ENCODE measurements around the gene CCDC127.

CCDC127 gene

GRCh38 chr5:189486-189885 is 28.5 kb downstream of the CCDC127 start:
- no peak for DNase-seq

GRCh38 chr5:188488-189481 is 29.2 kb downstream of the CCDC127 start:
- DNase-seq, result peak; percentile 84

GRCh38 chr5:187617-188451 is 30.1 kb downstream of the CCDC127 start:
- DNase-seq, result no peak

DNA sequence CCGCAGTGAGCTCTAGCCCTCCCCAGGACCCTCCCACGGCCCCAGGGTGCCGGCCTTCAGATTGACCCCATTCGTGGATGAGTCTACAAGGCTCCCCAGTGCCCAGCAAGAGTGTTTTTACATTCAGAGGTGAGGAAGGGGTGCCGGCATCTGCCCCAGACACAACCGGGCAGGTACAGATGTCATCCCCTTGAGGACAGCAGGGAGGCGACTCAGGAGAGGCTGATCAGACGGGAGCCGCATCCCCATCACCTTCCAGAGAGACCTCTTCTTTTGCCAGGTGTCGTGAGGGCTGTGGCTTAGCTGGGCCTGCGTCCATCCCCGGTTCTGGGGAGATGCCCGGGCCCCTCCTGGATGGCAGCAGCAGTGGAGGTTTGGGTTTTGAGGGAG is 30.9 kb downstream of the CCDC127 start:
- no peak for DNase-seq

- DNase-seq, result no peak
These were observed 31.6 kb downstream of the CCDC127 start for GRCh38 chr5:186091-187041.

- DNase-seq, result no peak
These were observed 32.6 kb downstream of the CCDC127 start for GRCh38 chr5:185095-186070.

DNA sequence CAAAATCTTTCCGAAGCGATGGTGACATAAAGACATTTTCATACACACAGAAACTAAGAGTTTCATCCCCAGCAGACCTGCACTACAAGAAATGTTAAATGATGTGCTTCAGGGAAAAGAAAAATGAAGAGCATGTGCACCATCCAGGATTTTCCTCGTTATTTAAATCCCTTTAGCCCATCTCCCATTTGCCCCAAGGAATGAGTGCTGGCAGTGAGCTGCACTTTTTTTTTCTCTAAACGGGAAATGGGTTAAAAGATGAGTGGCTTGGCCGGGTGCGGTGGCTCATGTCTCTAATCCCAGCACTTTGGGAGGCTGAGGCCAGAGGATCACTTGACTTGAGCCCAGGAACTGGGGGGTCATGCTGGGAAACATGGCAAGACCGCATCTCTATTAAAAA is 33.5 kb downstream of the CCDC127 start:
- peak; percentile 27 for DNase-seq

DNA sequence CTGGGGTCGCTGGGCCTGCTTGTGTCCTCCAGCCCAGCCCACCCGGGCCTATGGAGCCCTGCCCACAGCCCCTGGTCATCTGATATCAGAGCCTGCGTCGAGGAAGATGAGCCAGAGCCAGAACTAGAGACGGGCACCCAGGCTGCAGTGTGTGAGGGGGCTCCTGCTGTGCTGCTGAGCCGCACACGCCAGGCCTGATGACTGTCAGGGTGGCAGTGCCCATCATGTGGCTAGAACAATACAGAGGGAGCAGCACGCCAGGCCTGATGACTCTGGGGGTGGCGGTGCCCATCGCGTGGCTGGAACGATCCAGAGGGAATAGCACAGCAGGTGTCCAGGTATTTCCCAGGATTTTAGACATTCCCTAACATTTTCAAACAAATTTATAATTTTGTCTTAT is 35.8 kb downstream of the CCDC127 start:
- no peak for DNase-seq

DNA sequence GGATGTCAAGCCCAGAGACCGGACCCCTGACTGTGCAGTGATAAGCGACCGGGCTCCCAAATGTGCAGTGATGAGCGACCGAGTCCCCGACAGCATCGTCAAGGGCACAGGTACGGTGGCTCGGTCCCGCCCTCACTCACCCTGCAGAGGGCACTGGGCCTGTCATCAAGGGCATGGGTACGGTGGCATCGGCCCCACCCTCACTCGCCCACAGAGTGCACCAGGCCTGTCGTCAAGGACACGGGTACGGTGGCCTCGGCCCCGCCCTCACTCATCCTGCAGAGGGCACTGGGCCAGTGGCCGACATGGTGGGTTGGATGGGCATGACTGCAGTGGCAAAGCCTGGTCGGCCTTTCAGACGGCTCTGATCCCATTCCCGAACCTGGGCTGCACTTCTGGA is 36.4 kb downstream of the CCDC127 start:
- no peak for DNase-seq

DNA sequence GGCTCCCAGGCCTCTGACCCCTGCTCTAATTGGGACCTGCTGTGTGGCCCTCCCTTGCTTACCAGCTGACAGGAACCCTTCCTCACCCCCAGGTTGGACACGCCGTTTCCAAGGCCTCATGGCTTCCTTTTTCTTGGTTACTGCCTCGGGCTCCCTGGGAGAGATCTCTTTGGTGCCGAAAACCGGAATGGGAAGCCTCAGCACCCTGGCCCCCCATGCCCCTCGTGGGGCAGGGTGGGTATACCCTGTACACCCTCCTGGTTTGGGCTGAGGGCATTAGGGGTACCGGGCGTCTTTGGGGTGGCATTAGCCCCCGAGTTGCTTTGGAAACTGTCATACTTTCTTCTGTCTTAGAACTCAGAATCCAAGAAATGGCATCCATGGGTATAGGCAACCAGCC is 36.8 kb downstream of the CCDC127 start:
- no peak for DNase-seq

DNA sequence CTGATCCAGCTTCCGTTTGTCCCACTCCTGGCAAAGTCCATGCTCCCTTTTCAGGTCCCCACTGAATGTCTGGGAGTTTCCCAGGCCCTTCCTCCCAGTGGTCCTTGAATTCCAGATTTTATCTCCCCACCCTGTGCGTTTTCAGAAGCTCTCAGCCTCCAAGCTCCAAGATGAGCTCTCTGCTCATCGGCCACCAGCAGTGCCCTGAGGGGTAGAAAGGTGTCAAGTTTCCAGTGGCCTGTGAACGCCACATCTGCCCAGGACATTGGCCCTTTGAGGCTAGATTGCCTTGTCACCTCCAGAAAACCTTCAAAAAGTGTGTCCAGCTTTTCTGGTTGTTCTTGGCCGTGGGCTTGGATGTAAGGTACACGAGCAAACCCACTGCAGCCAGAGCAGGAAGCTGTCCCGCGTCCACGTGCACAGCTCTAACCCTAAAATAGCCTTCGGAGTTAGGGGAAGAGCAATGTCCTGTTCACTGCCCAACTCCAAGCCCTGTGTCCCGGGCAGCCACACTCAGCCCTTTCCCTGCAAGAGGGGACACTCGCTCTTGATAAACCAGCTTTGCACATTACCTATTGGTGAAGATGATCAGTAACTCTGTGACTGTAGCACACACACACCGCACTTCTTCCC is 37.6 kb downstream of the CCDC127 start:
- no peak for DNase-seq

DNA sequence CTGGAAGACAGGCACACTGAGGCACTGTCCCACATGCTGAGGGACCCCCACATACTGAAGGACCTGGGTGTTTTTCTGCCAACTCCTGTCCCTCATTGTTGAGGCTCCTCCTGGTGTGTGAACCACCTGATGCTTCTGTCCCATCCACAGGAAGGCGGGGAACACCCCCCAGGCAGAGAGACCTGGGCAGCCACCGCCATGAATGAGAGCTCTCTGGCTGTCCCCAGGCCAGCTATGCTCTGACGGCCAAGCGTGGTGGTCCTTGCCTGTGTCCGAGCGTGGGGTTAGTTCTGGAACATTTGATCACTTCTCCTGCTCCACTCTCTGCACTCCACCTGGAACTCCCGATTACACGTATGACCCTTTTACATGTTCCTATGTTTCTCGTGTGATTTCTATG is 38.6 kb downstream of the CCDC127 start:
- no peak for DNase-seq

GRCh38 chr5:178110-178509 is 39.8 kb downstream of the CCDC127 start:
- DNase-seq, result no peak

DNA sequence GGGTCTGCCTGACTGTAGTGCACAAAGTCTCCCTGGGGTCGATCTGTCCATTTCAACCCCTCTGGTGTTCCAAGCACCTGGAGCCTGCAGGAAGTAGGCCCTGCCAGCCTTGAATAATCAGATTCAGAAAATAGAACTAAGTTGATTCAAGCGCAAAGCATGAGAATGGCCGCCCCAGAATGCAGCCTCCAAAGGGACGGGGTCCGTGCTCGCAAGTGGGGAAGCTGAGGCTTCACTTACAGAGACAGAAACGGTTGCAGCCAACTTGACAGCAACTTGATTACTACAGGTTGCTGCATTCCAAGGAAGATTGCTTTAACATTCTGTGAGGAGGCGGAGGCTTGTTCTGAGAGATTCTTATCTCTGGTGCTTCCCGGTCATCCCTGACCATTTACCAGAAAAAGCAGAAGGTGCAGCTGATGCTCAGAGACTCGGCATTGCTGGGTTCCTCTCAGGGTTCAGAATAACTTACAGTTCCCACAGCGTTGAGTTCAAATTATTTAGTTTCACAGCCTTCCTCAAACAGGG is 41.6 kb downstream of the CCDC127 start:
- DNase-seq, result no peak

- no peak for DNase-seq
These were observed 43.0 kb downstream of the CCDC127 start for GRCh38 chr5:174876-175465.

- no peak for DNase-seq
These were observed 43.7 kb downstream of the CCDC127 start for GRCh38 chr5:174291-174600.

- DNase-seq, result no peak
These were observed 44.3 kb downstream of the CCDC127 start for GRCh38 chr5:173392-174290.

- no peak for DNase-seq
These were observed 45.1 kb downstream of the CCDC127 start for GRCh38 chr5:172841-173251.

DNA sequence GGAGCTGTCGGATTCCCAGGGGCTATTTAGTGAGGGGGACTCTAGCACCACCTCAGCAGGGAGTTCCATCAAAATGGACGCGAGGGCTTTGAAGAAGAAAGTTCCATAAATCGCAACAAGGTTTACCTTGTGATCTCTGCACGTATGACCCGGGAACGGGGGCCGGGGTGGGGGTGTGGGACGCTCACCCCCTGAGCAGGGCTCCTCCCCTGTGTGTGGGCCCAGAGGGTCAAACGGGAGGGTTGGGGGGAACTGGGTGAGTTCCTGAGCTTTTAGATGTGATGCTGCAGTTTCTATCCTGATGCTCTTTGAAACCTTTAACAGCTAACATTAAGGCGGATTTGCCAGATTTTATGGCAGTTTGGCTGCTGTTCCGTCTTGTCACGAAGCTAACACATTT is 45.5 kb downstream of the CCDC127 start:
- DNase-seq, result no peak
